A549 (cell line): ENCODE data around the gene KANK2. TPM values are rescaled to one million over a fixed set of nuclear protein-coding genes. Genes with fewer than 3 reads are reported as not detected.

ENCODE experiments used
- ATAC-seq, 2 experiments: fragments of 200-7000 bp in 1 of 2; fragments of >200 bp in 1 of 2; cut with Nextera tagmentation in 1 of 2; cut with Tn5 transposase in 1 of 2; 3 replicates each; pipeline versions ENCODE4 v1.8.0 to v1.9.1; 2018 to 2020; ENCODE audit warnings: mild to moderate bottlenecking in 1 of 2, moderate library complexity in 1 of 2
- CTCF ChIA-PET: fragments of 300-600 bp; sonication (Branson Sonifier 250); formaldehyde crosslinking; extraction: SDS; loops from one replicate; lab custom pipeline; 2021; ENCODE audit warnings: antibody characterized with exemption, inconsistent platforms; lab: Yijun Ruan, JAX
- POLR2A ChIA-PET: fragments of 350-600 bp; formaldehyde crosslinking; extraction: SDS; loops from one replicate; lab custom pipeline; 2021; ENCODE audit warnings: antibody characterized with exemption, inconsistent platforms; lab: Yijun Ruan, JAX
- DNase-seq, 2 experiments: peaks; one replicate each; pipeline versions ENCODE4 v3.0.0 to v3.0.0-alpha.2; 2011 to 2016; ENCODE audit warnings: low read depth in 1 of 2, low spot score in 1 of 2
- FAIRE-seq: peaks from 2 replicates; lab custom pipeline; 2011; peaks lifted over from hg19 to GRCh38; lab: Jason Lieb, UNC
- H3K27ac ChIP-seq, 2 experiments: fragments of >200 bp; sonication (Bioruptor Twin); formaldehyde crosslinking; 3 replicates each; pipeline ENCODE4 v1.5.1; 2016 to 2017
- H3K4me1 ChIP-seq: fragments of >200 bp; sonication (Bioruptor Twin); formaldehyde crosslinking; 3 replicates; pipeline ENCODE4 v1.6.1; 2016
- H3K4me2 ChIP-seq: fragments of >200 bp; sonication (Bioruptor Twin); formaldehyde crosslinking; 3 replicates; pipeline ENCODE4 v1.6.1; 2016
- H3K4me3 ChIP-seq: fragments of >200 bp; sonication (Bioruptor Twin); formaldehyde crosslinking; 3 replicates; pipeline ENCODE4 v1.5.1; 2016
- H3K9me3 ChIP-seq: fragments of >200 bp; sonication (Bioruptor Twin); formaldehyde crosslinking; 3 replicates; pipeline ENCODE4 v1.6.1; 2016
- CBX2 ChIP-seq: fragments of 200-600 bp; sonication (generic); IDR thresholded peaks from 2 replicates; pipeline ENCODE4 v1.6.1; 2016; ENCODE audit warnings: low read depth, mild to moderate bottlenecking, borderline replicate concordance
- CHD4 ChIP-seq: fragments of 200-600 bp; sonication (generic); IDR thresholded peaks from 2 replicates; pipeline ENCODE4 v1.6.1; 2016; ENCODE audit warnings: antibody characterized with exemption, mild to moderate bottlenecking, borderline replicate concordance
- EHF ChIP-seq: fragments of 250-450 bp; sonication (Bioruptor Pico); IDR thresholded peaks from 2 replicates; pipeline ENCODE4 v1.5.0; 2020; ENCODE audit warnings: mild to moderate bottlenecking
- ELK1 ChIP-seq: fragments of 150-350 bp; IDR thresholded peaks from 2 replicates; pipeline ENCODE4 v1.6.1; 2014; ENCODE audit warnings: low read depth, mild to moderate bottlenecking, low read length
- EP300 ChIP-seq, 2 experiments: fragments of >200 bp; sonication (Bioruptor Twin); formaldehyde crosslinking; IDR thresholded peaks; 2 replicates in 1 of 2; 3 replicates in 1 of 2; pipeline ENCODE4 v1.6.1; 2016 to 2017
- FOSB ChIP-seq: fragments of 250-450 bp; sonication (Bioruptor Pico); IDR thresholded peaks from 2 replicates; pipeline ENCODE4 v1.5.0; 2020; ENCODE audit warnings: mild to moderate bottlenecking, moderate library complexity
- FOSL2 ChIP-seq, 2 experiments: fragments of 450-650 bp in 1 of 2; fragments of >200 bp in 1 of 2; sonication (Bioruptor Twin) in 1 of 2; formaldehyde crosslinking; IDR thresholded peaks; 2 replicates each; pipeline versions ENCODE4 v1.5.0 to v1.6.1; 2016 to 2020; ENCODE audit warnings: mild to moderate bottlenecking in 1 of 2, moderate library complexity in 1 of 2
- FOXS1 ChIP-seq: fragments of 250-450 bp; sonication (Bioruptor Pico); IDR thresholded peaks from 2 replicates; pipeline ENCODE4 v1.5.0; 2020; ENCODE audit warnings: mild to moderate bottlenecking, moderate library complexity
- GATA3 ChIP-seq: IDR thresholded peaks from 2 replicates; pipeline ENCODE4 v1.6.1; 2012; ENCODE audit warnings: borderline replicate concordance
- HDAC2 ChIP-seq: fragments of 200-600 bp; sonication (generic); IDR thresholded peaks from 2 replicates; pipeline ENCODE4 v1.6.1; 2016
- HOXB5 ChIP-seq: fragments of 250-450 bp; sonication (Bioruptor Pico); IDR thresholded peaks from 2 replicates; pipeline ENCODE4 v1.5.0; 2020; ENCODE audit warnings: mild to moderate bottlenecking, moderate library complexity
- KDM1A ChIP-seq: fragments of 200-600 bp; sonication (generic); IDR thresholded peaks from 2 replicates; pipeline ENCODE4 v1.6.1; 2016; ENCODE audit warnings: low read depth, mild to moderate bottlenecking
- MAX ChIP-seq: IDR thresholded peaks from 2 replicates; pipeline ENCODE4 v1.6.1; 2012
- NPAS2 ChIP-seq: fragments of 250-450 bp; sonication (Bioruptor Pico); IDR thresholded peaks from 2 replicates; pipeline ENCODE4 v1.8.0; 2022; ENCODE audit warnings: mild to moderate bottlenecking, moderate library complexity, borderline replicate concordance
- PHF8 ChIP-seq: fragments of 200-600 bp; sonication (generic); IDR thresholded peaks from 2 replicates; pipeline ENCODE4 v1.6.1; 2016; ENCODE audit warnings: low read depth, mild to moderate bottlenecking, antibody characterized with exemption, moderate library complexity, borderline replicate concordance
- REST ChIP-seq: fragments of 200-600 bp; sonication (generic); IDR thresholded peaks from 2 replicates; pipeline ENCODE4 v1.6.1; 2016; ENCODE audit warnings: antibody characterized with exemption, mild to moderate bottlenecking, moderate library complexity
- SREBF2 ChIP-seq: fragments of 450-650 bp; IDR thresholded peaks from 2 replicates; pipeline ENCODE4 v1.6.1; 2014; ENCODE audit warnings: mild to moderate bottlenecking, moderate library complexity
- WGBS: methylation state at CpG from one replicate; pipeline ENCODE4 v1.1.6; 2017; ENCODE audit errors: missing lambda C conversion rate; 5-methylcytosine and 5-hydroxymethylcytosine counted together
- polyA plus RNA-seq, 4 experiments: library from polyadenylated mRNA; depleted of rRNA in 3 of 4; stranded (reverse); fragments of >200 nt; fragmentation: RNase III in 1 of 4; extraction: RNeasy Plus Mini Kit Qiagen cat#74134 plus additional on column Dnase treatment in 1 of 4; gene quantifications; 2 replicates in 3 of 4; 3 replicates in 1 of 4; pipeline ENCODE4 v1.2.3, GENCODE V29; 2011 to 2017
- TF ChIP-seq, protein P1 (sequence below): fragments of >200 bp; sonication (Bioruptor Twin); formaldehyde crosslinking; IDR thresholded peaks from 2 replicates; pipeline ENCODE4 v1.6.1; 2016

The KANK2 gene
- polyA plus RNA-seq, 2 of the 4 experiments (the other 2 are of a cell fraction) = 20.5 to 68.0 TPM

DNA sequence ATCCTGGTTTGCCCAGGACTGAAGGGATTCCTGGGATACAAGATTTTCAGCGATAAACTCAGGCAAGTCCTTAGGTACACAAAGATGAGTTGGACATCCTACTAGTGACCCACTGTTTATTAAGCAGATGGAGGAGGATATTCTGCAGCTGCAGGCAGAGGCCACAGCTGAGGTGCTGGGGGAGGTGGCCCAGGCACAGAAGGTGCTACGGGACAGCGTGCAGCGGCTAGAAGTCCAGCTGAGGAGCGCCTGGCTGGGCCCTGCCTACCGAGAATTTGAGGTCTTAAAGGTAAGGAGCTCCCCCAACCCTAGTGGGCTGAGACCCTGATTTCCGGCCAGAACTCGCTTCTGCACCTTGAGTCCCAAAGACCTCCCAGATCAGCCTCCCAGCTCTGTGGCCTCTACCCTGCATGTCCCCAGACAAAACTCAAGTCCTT is 42.7 kb upstream of the KANK2 start (continued):
- TF ChIP-seq REST (no peak), MAX (no peak), FOXS1 (CRISPR knock-in tag) (no peak), HOXB5 (CRISPR knock-in tag) (no peak), HDAC2 (no peak), CBX2 (no peak), FOSL2 (IDR thresholded peaks at IDR 0.05) (no peak), FOSL2 (CRISPR knock-in tag; IDR thresholded peaks at IDR 0.05) (no peak)
- TF ChIP-seq, protein P1, sequence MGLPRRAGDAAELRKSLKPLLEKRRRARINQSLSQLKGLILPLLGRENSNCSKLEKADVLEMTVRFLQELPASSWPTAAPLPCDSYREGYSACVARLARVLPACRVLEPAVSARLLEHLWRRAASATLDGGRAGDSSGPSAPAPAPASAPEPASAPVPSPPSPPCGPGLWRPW = no peak

DNA sequence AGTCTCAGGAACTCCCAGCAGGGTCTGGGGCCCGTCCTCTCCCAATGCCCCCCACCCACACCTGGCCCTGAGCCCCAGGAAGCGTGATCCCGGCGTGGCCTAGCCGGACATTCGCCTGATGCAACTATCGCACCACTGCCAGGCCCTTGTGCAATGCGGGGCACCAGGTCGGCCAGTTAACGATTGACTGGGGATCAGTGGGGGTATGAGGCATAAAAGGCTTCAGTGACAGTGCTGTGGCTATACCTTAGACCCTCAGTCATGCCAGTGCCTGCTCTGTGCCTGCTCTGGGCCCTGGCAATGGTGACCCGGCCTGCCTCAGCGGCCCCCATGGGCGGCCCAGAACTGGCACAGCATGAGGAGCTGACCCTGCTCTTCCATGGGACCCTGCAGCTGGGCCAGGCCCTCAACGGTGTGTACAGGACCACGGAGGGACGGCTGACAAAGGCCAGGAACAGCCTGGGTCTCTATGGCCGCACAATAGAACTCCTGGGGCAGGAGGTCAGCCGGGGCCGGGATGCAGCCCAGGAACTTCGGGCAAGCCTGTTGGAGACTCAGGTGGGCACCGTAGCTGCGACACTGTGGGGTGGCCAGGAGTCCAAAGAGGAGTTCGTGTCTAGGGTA is 42.1 kb upstream of the KANK2 start, which contains the start of gene ANGPTL8:
TSS of gene ANGPTL8 (plus strand) at position 243 of the 624 bp plus-strand sequence. CDS start at position 262, 19 bp downstream.
- DNase-seq = no peak
- Histone ChIP-seq H3K9me3 (no peaks in the 10 kb centered on the region), H3K4me1 (0 out of 3 replicates have a peak, but pooled peaks cover 4% of the 10 kb centered on the region), H3K4me2 (no peak within 1 kb of the TSS), H3K4me3 (no peak within 1 kb of the TSS), H3K27ac (no peak within 1 kb of the TSS; a peak in 1 of 6 replicates)
- ATAC-seq = no peak
- CTCF ChIA-PET = no interaction called here
- FAIRE-seq = no peak
- POLR2A ChIA-PET = no interaction called here
- TF ChIP-seq HOXB5 (CRISPR knock-in tag) (no peak), KDM1A (no peak), GATA3 (no peak), NPAS2 (CRISPR knock-in tag) (no peak), EHF (CRISPR knock-in tag) (no peak), SREBF2 (no peak), MAX (no peak), EP300 (IDR thresholded peaks at IDR 0.05) (no peak), PHF8 (no peak), FOXS1 (CRISPR knock-in tag) (no peak), ELK1 (no peak), FOSB (CRISPR knock-in tag) (no peak), CHD4 (no peak)
- WGBS = 89% methylated on average over 10 of the region's 23 CpGs
